KOPT-K1 (cell line): ENCODE data around the gene TMF1.

Source experiments
- H3K27ac ChIP-seq: fragments of 200-600 bp; sonication (generic); 2 replicates; pipeline ENCODE4 v1.5.1; 2016; ENCODE audit warnings: antibody characterized with exemption, mild to moderate bottlenecking, low read depth, low read length; ENCODE audit not compliant: poor library complexity, severe bottlenecking
- H3K36me3 ChIP-seq: fragments of 200-600 bp; sonication (generic); 2 replicates; pipeline ENCODE4 v1.5.1; 2017; ENCODE audit warnings: antibody characterized with exemption, mild to moderate bottlenecking, low read length, moderate library complexity; ENCODE audit not compliant: insufficient read depth
- H3K9me3 ChIP-seq: fragments of 200-600 bp; sonication (generic); 2 replicates; pipeline ENCODE4 v1.5.1; 2017; ENCODE audit warnings: antibody characterized with exemption, low read length, mild to moderate bottlenecking; ENCODE audit not compliant: insufficient read depth, poor library complexity, severe bottlenecking

TMF1 gene

GRCh38 chr3:68985146-68985790, 66.9 kb downstream of the TMF1 start:
- no peak overlapping the region for H3K27ac ChIP-seq
- H3K9me3 ChIP-seq, result no peaks in the 10 kb centered on the region
- H3K36me3 ChIP-seq, result peaks cover 11% of the 10 kb centered on the region

- Histone ChIP-seq H3K27ac (no peak overlapping the region), H3K9me3 (no peaks in the 10 kb centered on the region), H3K36me3 (peaks cover 11% of the 10 kb centered on the region)
Observed at GRCh38 chr3:68984011-68984530, 68.1 kb downstream of the TMF1 start.

GRCh38 chr3:68977486-68978167, 74.5 kb downstream of the TMF1 start:
- Histone ChIP-seq H3K9me3 (no peaks in the 10 kb centered on the region), H3K27ac (no peak overlapping the region), H3K36me3 (peaks cover 4% of the 10 kb centered on the region)

GRCh38 chr3:68974711-68975110, 77.4 kb downstream of the TMF1 start:
- Histone ChIP-seq H3K9me3 (no peaks in the 10 kb centered on the region), H3K27ac (no peak overlapping the region), H3K36me3 (no peaks in the 10 kb centered on the region; the same call in 1 of the 2 replicates)

- no peaks in the 10 kb centered on the region for H3K9me3 ChIP-seq
- H3K36me3 ChIP-seq, result no peaks in the 10 kb centered on the region; the same call in 1 of the 2 replicates
- H3K27ac ChIP-seq, result no peak overlapping the region
Observed at GRCh38 chr3:68973639-68974038, 78.5 kb downstream of the TMF1 start.

DNA sequence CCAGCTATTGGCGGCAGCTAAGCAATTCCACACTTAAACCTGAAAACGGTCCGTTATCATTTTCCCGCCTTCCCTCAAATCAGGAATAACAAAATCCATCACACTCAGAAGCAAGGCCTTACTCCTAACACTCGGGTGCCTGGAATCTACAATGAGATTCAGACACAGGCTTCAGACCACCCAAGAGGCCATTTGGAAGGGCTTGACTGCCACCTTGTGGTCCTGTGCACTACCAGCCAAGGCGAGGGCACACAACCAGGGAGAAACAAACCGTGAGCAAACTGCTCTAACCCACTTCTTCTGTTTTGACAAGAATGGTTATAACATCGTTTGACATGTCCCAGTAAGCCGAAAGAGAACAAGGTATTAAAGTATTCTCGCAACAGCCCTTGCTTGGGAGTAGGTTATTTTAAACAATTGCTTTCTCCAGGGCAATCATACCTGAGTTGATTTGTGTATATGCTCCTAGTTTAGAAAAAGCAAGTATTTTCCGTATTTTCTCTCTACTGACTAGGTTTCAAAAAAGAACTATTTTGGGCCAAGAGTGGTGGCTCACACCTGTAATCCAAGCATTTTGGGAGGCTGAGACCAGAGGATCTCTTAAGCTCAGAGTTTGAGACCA, 79.7 kb downstream of the TMF1 start:
- no peaks in the 10 kb centered on the region for H3K9me3 ChIP-seq
- H3K36me3 ChIP-seq, result no peaks in the 10 kb centered on the region; the same call in 1 of the 2 replicates
- no peak overlapping the region for H3K27ac ChIP-seq
